IMR-90 (cell line): ENCODE data around the gene PIEZO2. TPM values are rescaled to one million over a fixed set of nuclear protein-coding genes. Genes with fewer than 3 reads are reported as not detected.

Source experiments
- ATAC-seq: fragments of 200-7000 bp; cut with Tn5 transposase; 2 replicates; pipeline ENCODE4 v1.9.1; 2020; ENCODE audit warnings: low read depth, mild to moderate bottlenecking, moderate library complexity
- BruUV-seq: library from RNA; stranded (reverse); fragments of 400-500 nt; replicated peaks from 2 replicates; lab custom pipeline; 2021; lab: Mats Ljungman, UMichigan
- CTCF ChIA-PET: fragments of 300-600 bp; formaldehyde crosslinking; extraction: SDS; loops from one replicate; lab custom pipeline; 2021; ENCODE audit warnings: antibody characterized with exemption; lab: Yijun Ruan, JAX
- POLR2A ChIA-PET: fragments of 300-600 bp; sonication (Branson Sonifier 250); formaldehyde crosslinking; loops from one replicate; lab custom pipeline; 2022; ENCODE audit warnings: antibody characterized with exemption; ENCODE audit not compliant: unreplicated experiment; lab: Charles Lee
- DNase-seq: peaks from one replicate; pipeline ENCODE4 v3.0.0; 2013
- H2AFZ ChIP-seq: replicated peaks from 2 replicates; pipeline ENCODE3; 2013; ENCODE audit warnings: low read length, mild to moderate bottlenecking; ENCODE audit not compliant: poor library complexity
- H2AK5ac ChIP-seq: 2 replicates; pipeline ENCODE4 v1.6.1; 2013; ENCODE audit warnings: low read depth, low read length, inconsistent platforms
- H2AK9ac ChIP-seq: replicated peaks from 2 replicates; pipeline ENCODE3; 2013; ENCODE audit warnings: mild to moderate bottlenecking, low read depth, low read length, moderate library complexity; ENCODE audit not compliant: poor library complexity
- H2BK120ac ChIP-seq: 2 replicates; pipeline ENCODE4 v1.6.1; 2013; ENCODE audit warnings: low read depth, low read length, inconsistent platforms
- H2BK15ac ChIP-seq: 3 replicates; pipeline ENCODE4 v1.6.1; 2013; ENCODE audit warnings: low read depth, low read length, inconsistent platforms
- H2BK20ac ChIP-seq: 2 replicates; pipeline ENCODE4 v1.6.1; 2013; ENCODE audit warnings: low read depth, mild to moderate bottlenecking, inconsistent platforms, low read length, moderate library complexity
- H2BK5ac ChIP-seq: 2 replicates; pipeline ENCODE4 v1.6.1; 2013; ENCODE audit warnings: mild to moderate bottlenecking, low read depth, low read length, inconsistent platforms; ENCODE audit not compliant: poor library complexity, severe bottlenecking
- H3K14ac ChIP-seq: replicated peaks from 2 replicates; pipeline ENCODE4 v1.6.1; 2013; ENCODE audit warnings: low read depth, low read length, inconsistent platforms
- H3K18ac ChIP-seq: 2 replicates; pipeline ENCODE4 v1.6.1; 2013; ENCODE audit warnings: low read depth, low read length, control low read depth
- H3K23ac ChIP-seq: 2 replicates; pipeline ENCODE4 v1.6.1; 2013; ENCODE audit warnings: low read depth, low read length, inconsistent platforms
- H3K27ac ChIP-seq: 2 replicates; pipeline ENCODE4 v1.5.1; 2013; ENCODE audit warnings: mild to moderate bottlenecking, control low read depth, low read length; ENCODE audit not compliant: insufficient read depth
- H3K27me3 ChIP-seq: 2 replicates; pipeline ENCODE4 v1.6.1; 2013; ENCODE audit warnings: low read length; ENCODE audit not compliant: control insufficient read depth, insufficient read depth
- H3K36me3 ChIP-seq: 2 replicates; pipeline ENCODE4 v1.6.1; 2013; ENCODE audit warnings: low read length, mixed read lengths; ENCODE audit not compliant: control insufficient read depth, insufficient read depth
- H3K4ac ChIP-seq: 2 replicates; pipeline ENCODE4 v1.6.1; 2013; ENCODE audit warnings: low read depth, low read length, inconsistent platforms
- H3K4me1 ChIP-seq: 2 replicates; pipeline ENCODE4 v1.6.1; 2013; ENCODE audit warnings: low read length, mixed read lengths; ENCODE audit not compliant: control insufficient read depth, insufficient read depth
- H3K4me2 ChIP-seq: 2 replicates; pipeline ENCODE4 v1.6.1; 2013; ENCODE audit warnings: low read depth, mild to moderate bottlenecking, control low read depth, low read length, moderate library complexity
- H3K4me3 ChIP-seq: 2 replicates; pipeline ENCODE4 v1.5.1; 2013; ENCODE audit warnings: low read depth, mild to moderate bottlenecking, control low read depth, low read length, moderate library complexity; ENCODE audit not compliant: insufficient read depth
- H3K56ac ChIP-seq: 2 replicates; pipeline ENCODE4 v1.6.1; 2013; ENCODE audit warnings: low read length, inconsistent platforms; ENCODE audit not compliant: insufficient read depth; ENCODE audit errors: extremely low read depth
- H3K79me1 ChIP-seq, 2 experiments: 2 replicates each; pipeline ENCODE4 v1.6.1; 2013; ENCODE audit warnings: low read length in 2 of 2, inconsistent platforms in 1 of 2, low read depth in 1 of 2
- H3K9ac ChIP-seq: 2 replicates; pipeline ENCODE4 v1.6.1; 2013; ENCODE audit warnings: low read depth, low read length, control low read depth
- H3K9me1 ChIP-seq: 2 replicates; pipeline ENCODE4 v1.6.1; 2013; ENCODE audit warnings: low read length, inconsistent platforms; ENCODE audit not compliant: insufficient read depth
- H3K9me3 ChIP-seq: 2 replicates; pipeline ENCODE4 v1.6.1; 2013; ENCODE audit warnings: low read length; ENCODE audit not compliant: control insufficient read depth, insufficient read depth
- H4K20me1 ChIP-seq: 2 replicates; pipeline ENCODE4 v1.6.1; 2013; ENCODE audit warnings: low read length, inconsistent platforms; ENCODE audit not compliant: insufficient read depth
- H4K5ac ChIP-seq: 2 replicates; pipeline ENCODE4 v1.6.1; 2013; ENCODE audit warnings: mild to moderate bottlenecking, low read depth, low read length, control low read depth
- H4K8ac ChIP-seq, 2 experiments: 2 replicates each; pipeline ENCODE4 v1.6.1; 2013; ENCODE audit warnings: low read depth in 2 of 2, low read length in 2 of 2, control low read depth in 1 of 2, inconsistent platforms in 1 of 2
- H4K91ac ChIP-seq: 2 replicates; pipeline ENCODE4 v1.6.1; 2013; ENCODE audit warnings: low read depth, low read length, inconsistent platforms; ENCODE audit not compliant: insufficient read depth
- BHLHE40 ChIP-seq: fragments of 150-350 bp; IDR thresholded peaks from 2 replicates; pipeline ENCODE4 v1.6.1; 2016; ENCODE audit warnings: mild to moderate bottlenecking, low read depth, low read length
- CEBPB ChIP-seq: IDR thresholded peaks from 2 replicates; pipeline ENCODE4 v1.6.1; 2012; ENCODE audit warnings: low read depth, low read length, improper control_type of control experiment
- CHD1 ChIP-seq: IDR thresholded peaks from 2 replicates; pipeline ENCODE4 v1.6.1; 2012; ENCODE audit warnings: low read depth, low read length, improper control_type of control experiment
- FOS ChIP-seq: fragments of 150-350 bp; IDR thresholded peaks from 2 replicates; pipeline ENCODE4 v1.6.1; 2016; ENCODE audit warnings: low read depth, low read length
- MAFK ChIP-seq: IDR thresholded peaks from 2 replicates; pipeline ENCODE4 v1.6.1; 2012; ENCODE audit warnings: low read depth, low read length, improper control_type of control experiment
- MAZ ChIP-seq: IDR thresholded peaks from 2 replicates; pipeline ENCODE4 v1.6.1; 2012; ENCODE audit warnings: low read depth, mild to moderate bottlenecking, low read length, improper control_type of control experiment, moderate library complexity, borderline replicate concordance
- MXI1 ChIP-seq: IDR thresholded peaks from 2 replicates; pipeline ENCODE4 v1.6.1; 2012; ENCODE audit warnings: low read depth, mild to moderate bottlenecking, low read length, moderate library complexity, borderline replicate concordance
- NFE2L2 ChIP-seq: fragments of 150-350 bp; IDR thresholded peaks from 2 replicates; pipeline ENCODE4 v1.6.1; 2016; ENCODE audit warnings: low read depth, mild to moderate bottlenecking, low read length
- RAD21 ChIP-seq: IDR thresholded peaks from 2 replicates; pipeline ENCODE4 v1.6.1; 2012; ENCODE audit warnings: low read length, improper control_type of control experiment
- RCOR1 ChIP-seq: IDR thresholded peaks from 2 replicates; pipeline ENCODE4 v1.6.1; 2012; ENCODE audit warnings: mild to moderate bottlenecking, low read length, improper control_type of control experiment; ENCODE audit not compliant: insufficient replicate concordance
- RFX5 ChIP-seq: IDR thresholded peaks from 2 replicates; pipeline ENCODE4 v1.8.0; 2012; ENCODE audit warnings: low read depth, mild to moderate bottlenecking, low read length, moderate library complexity
- WGBS, 2 experiments: methylation state at CpG; one replicate each; pipeline versions ENCODE4 v1.1.5 to v1.1.7; 2013; ENCODE audit warnings: missing lambda C conversion rate in 2 of 2; ENCODE audit not compliant: insufficient read length in 1 of 2; ENCODE audit errors: extremely low coverage in 2 of 2; 5-methylcytosine and 5-hydroxymethylcytosine counted together
- dilution Hi-C: fragments of 300-500 bp; cut with HindIII; formaldehyde crosslinking; loops from one replicate; pipeline ENCODE4 v1.14.3; 2018; ENCODE audit warnings: low sequenced_read_pairs; ENCODE audit not compliant: unreplicated experiment
- in situ Hi-C: fragments of 300-500 bp; cut with MboI; formaldehyde crosslinking; loops from 3 replicates; pipeline ENCODE4 v1.14.3; 2019; ENCODE audit warnings: low sequenced_read_pairs, inconsistent platforms, mixed read lengths
- intact Hi-C: fragments of 100-400 bp; cut with micrococcal nuclease; formaldehyde crosslinking; loops from 2 replicates; pipeline ENCODE4 v1.10.0; 2022
- polyA plus RNA-seq, 3 experiments: library from polyadenylated mRNA; depleted of rRNA; stranded (reverse); fragments of >200 nt; gene quantifications; 2 replicates each; pipeline ENCODE4 v1.2.3, GENCODE V29; 2012; ENCODE audit warnings: low replicate concordance in 1 of 3
- total RNA-seq: library from RNA; depleted of rRNA; stranded (reverse); fragments of >200 nt; gene quantifications from 2 replicates; pipeline ENCODE4 v1.2.3, GENCODE V29; 2012
- TF ChIP-seq, protein P1 (sequence below): fragments of 150-350 bp; IDR thresholded peaks from 2 replicates; pipeline ENCODE4 v1.6.1; 2016; ENCODE audit warnings: low read depth, mild to moderate bottlenecking, low read length, moderate library complexity, borderline replicate concordance
- TF ChIP-seq, protein P2 (sequence below): conservative IDR thresholded peaks from 2 replicates; pipeline ENCODE4 v1.5.1; 2012; ENCODE audit warnings: mild to moderate bottlenecking, low read depth, low read length, improper control_type of control experiment
- TF ChIP-seq, protein P3 (sequence below): fragments of 150-350 bp; IDR thresholded peaks from 2 replicates; pipeline ENCODE4 v1.6.1; 2017; ENCODE audit warnings: mild to moderate bottlenecking, antibody characterized with exemption, low read length, low read depth

The PIEZO2 gene
- total and polyA plus RNA-seq, 2 of the 4 experiments (the other 2 are of a cell fraction), result 2.4 to 4.1 TPM

DNA sequence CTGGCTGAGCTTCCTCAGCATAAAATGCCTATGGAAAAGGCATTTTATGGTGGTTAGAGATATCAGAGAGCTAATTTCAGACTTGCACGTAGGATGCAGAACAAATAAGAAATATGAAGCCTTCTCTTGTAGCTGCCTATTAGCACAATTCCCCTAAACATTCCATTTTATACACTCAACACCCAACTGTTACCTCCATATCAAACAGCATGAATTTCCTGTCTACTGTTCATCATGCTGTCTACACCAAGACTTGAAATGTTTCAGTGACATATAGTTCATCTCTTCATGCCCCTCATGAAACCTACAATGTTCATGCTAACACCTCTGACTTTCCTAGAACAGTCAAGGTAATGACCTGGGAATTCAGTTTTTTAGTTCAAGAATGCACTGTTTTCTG, 249.9 kb downstream of the PIEZO2 start:
- H3K9me3 ChIP-seq, result no peaks in the 10 kb centered on the region
- ChIA-PET POLR2A (no interaction called here), CTCF (interaction anchor here (0.6 kb wide), 1 partner anchor 334 kb away, joined by 3 read pairs; no protein-coding TSS in a partner anchor)
- no peak overlapping the region for H4K8ac ChIP-seq
- H2BK120ac ChIP-seq, result no peak overlapping the region
- H3K4ac ChIP-seq, result no peak overlapping the region
- no peak overlapping the region for H2BK5ac ChIP-seq
- no peak overlapping the region for H3K4me3 ChIP-seq
- WGBS, 2 experiments, result no CpG with 5 or more reads among the region's 1 CpG
- no TSS peak for BruUV-seq
- peaks cover 8% of the 10 kb centered on the region for H3K9me1 ChIP-seq
- H3K18ac ChIP-seq, result no peak overlapping the region
- no peak overlapping the region for H3K9ac ChIP-seq
- no peak overlapping the region for H3K4me2 ChIP-seq
- DNase-seq (no peak), ATAC-seq (no peak; the same call in 1 of the 2 replicates)
- no peak for TF ChIP-seq BHLHE40
- TF ChIP-seq, protein P1, sequence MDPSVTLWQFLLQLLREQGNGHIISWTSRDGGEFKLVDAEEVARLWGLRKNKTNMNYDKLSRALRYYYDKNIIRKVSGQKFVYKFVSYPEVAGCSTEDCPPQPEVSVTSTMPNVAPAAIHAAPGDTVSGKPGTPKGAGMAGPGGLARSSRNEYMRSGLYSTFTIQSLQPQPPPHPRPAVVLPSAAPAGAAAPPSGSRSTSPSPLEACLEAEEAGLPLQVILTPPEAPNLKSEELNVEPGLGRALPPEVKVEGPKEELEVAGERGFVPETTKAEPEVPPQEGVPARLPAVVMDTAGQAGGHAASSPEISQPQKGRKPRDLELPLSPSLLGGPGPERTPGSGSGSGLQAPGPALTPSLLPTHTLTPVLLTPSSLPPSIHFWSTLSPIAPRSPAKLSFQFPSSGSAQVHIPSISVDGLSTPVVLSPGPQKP, result no peak
- TF ChIP-seq MXI1, result no peak
- TF ChIP-seq, protein P2, sequence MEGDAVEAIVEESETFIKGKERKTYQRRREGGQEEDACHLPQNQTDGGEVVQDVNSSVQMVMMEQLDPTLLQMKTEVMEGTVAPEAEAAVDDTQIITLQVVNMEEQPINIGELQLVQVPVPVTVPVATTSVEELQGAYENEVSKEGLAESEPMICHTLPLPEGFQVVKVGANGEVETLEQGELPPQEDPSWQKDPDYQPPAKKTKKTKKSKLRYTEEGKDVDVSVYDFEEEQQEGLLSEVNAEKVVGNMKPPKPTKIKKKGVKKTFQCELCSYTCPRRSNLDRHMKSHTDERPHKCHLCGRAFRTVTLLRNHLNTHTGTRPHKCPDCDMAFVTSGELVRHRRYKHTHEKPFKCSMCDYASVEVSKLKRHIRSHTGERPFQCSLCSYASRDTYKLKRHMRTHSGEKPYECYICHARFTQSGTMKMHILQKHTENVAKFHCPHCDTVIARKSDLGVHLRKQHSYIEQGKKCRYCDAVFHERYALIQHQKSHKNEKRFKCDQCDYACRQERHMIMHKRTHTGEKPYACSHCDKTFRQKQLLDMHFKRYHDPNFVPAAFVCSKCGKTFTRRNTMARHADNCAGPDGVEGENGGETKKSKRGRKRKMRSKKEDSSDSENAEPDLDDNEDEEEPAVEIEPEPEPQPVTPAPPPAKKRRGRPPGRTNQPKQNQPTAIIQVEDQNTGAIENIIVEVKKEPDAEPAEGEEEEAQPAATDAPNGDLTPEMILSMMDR, result no peak
- TF ChIP-seq MAZ, result no peak
- no peak for TF ChIP-seq RCOR1
- no peak for TF ChIP-seq FOS
- no peak for TF ChIP-seq RFX5
- TF ChIP-seq CHD1, result no peak
- no peak for TF ChIP-seq RAD21
- no peak for TF ChIP-seq CEBPB
- TF ChIP-seq, protein P3, sequence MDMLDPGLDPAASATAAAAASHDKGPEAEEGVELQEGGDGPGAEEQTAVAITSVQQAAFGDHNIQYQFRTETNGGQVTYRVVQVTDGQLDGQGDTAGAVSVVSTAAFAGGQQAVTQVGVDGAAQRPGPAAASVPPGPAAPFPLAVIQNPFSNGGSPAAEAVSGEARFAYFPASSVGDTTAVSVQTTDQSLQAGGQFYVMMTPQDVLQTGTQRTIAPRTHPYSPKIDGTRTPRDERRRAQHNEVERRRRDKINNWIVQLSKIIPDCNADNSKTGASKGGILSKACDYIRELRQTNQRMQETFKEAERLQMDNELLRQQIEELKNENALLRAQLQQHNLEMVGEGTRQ, result no peak
- no peak for TF ChIP-seq MAFK
- TF ChIP-seq NFE2L2, result no peak
- H3K23ac ChIP-seq, result no peak overlapping the region; the same call in 1 of the 2 replicates
- in situ Hi-C loops (no loop called here), intact Hi-C loops (no loop called here), dilution Hi-C loops (no loop called here)
- peaks cover 8% of the 10 kb centered on the region for H3K4me1 ChIP-seq
- no peak overlapping the region for H3K27ac ChIP-seq
- H2BK20ac ChIP-seq, result no peak overlapping the region
- no peaks in the 10 kb centered on the region for H3K36me3 ChIP-seq
- no peaks in the 10 kb centered on the region for H3K79me1 ChIP-seq
- no peak overlapping the region for H3K56ac ChIP-seq
- no peak overlapping the region for H2AK5ac ChIP-seq
- H3K27me3 ChIP-seq, result no peaks in the 10 kb centered on the region
- H3K14ac ChIP-seq, result no peak overlapping the region; the same call in 1 of the 2 replicates
- H4K5ac ChIP-seq, result no peak overlapping the region
- H2AK9ac ChIP-seq, result no peak overlapping the region
- no peak overlapping the region for H2BK15ac ChIP-seq
- no peak overlapping the region for H4K91ac ChIP-seq
- H2AFZ ChIP-seq, result no peak overlapping the region
- no peaks in the 10 kb centered on the region for H4K20me1 ChIP-seq
